GM12865 (cell line): ENCODE data around the gene SLC27A1.

ENCODE experiments used
- DNase-seq: peaks from one replicate; pipeline ENCODE4 v3.0.0; 2010; ENCODE audit warnings: low read depth
- H3K4me3 ChIP-seq: 2 replicates; pipeline ENCODE4 v1.5.1; 2011; ENCODE audit warnings: mild to moderate bottlenecking, low read depth, low read length, control low read depth
- CTCF ChIP-seq: IDR thresholded peaks from 2 replicates; pipeline ENCODE4 v1.5.1; 2011; ENCODE audit warnings: low read length, control low read depth, low read depth, inconsistent platforms; ENCODE audit not compliant: insufficient read depth; ENCODE audit errors: missing control alignments

The SLC27A1 gene

GRCh38 chr19:17532557-17532956, 62.2 kb downstream of the SLC27A1 start:
- no peak overlapping the region for H3K4me3 ChIP-seq
- TF ChIP-seq CTCF: no peak
- DNase-seq: no peak

- no peak for TF ChIP-seq CTCF
- no peak for DNase-seq
- H3K4me3 ChIP-seq: no peak overlapping the region
Observed at GRCh38 chr19:17534767-17535166, 64.4 kb downstream of the SLC27A1 start.

- H3K4me3 ChIP-seq: no peak overlapping the region
- TF ChIP-seq CTCF: no peak
- no peak for DNase-seq
Observed at GRCh38 chr19:17536955-17537354, 66.6 kb downstream of the SLC27A1 start.

GRCh38 chr19:17538684-17539237, 68.4 kb downstream of the SLC27A1 start:
- peak overlapping the region; percentile 45; the same call in 1 of the 2 replicates for H3K4me3 ChIP-seq
- peak; percentile 39 for DNase-seq
- no peak for TF ChIP-seq CTCF

GRCh38 chr19:17539238-17540117, 69.2 kb downstream of the SLC27A1 start:
- peak; percentile 96 for DNase-seq

GRCh38 chr19:17540174-17540573, 69.8 kb downstream of the SLC27A1 start:
- no peak for TF ChIP-seq CTCF
- no peak for DNase-seq
- no peak overlapping the region for H3K4me3 ChIP-seq

More at GRCh38 chr19:17539238-17540117, 69.2 kb downstream of the SLC27A1 start:
- H3K4me3 ChIP-seq: peak overlapping the region; percentile 45
- no peak for TF ChIP-seq CTCF

GRCh38 chr19:17541184-17541759, 70.9 kb downstream of the SLC27A1 start:
- no peak overlapping the region for H3K4me3 ChIP-seq
- no peak for DNase-seq
- TF ChIP-seq CTCF: no peak
